HG02763 (cell line): ENCODE results near the gene PRKACA.

Experiments
- ATAC-seq: cut with Tn5 transposase; IDR thresholded peaks from one replicate; pipeline ENCODE4 v1.9.1; 2021; ENCODE audit warnings: mild to moderate bottlenecking, moderate library complexity; ENCODE audit not compliant: unreplicated experiment

PRKACA gene

GRCh38 chr19:14073261-14073924 lies 44.2 kb downstream of the PRKACA start:
- ATAC-seq: peak; percentile 63

- peak; percentile 7 for ATAC-seq
Observed at GRCh38 chr19:14072535-14073260, 44.9 kb downstream of the PRKACA start, which contains the start of gene MISP3. MISP3 (plus strand) TSS chr19:14072786; CDS start chr19:14073310, 524 bp downstream.

GRCh38 chr19:14070268-14071050 lies 47.1 kb downstream of the PRKACA start:
- no peak for ATAC-seq

GRCh38 chr19:14066134-14066533 lies 51.4 kb downstream of the PRKACA start:
- no peak for ATAC-seq

- no peak for ATAC-seq
Observed at GRCh38 chr19:14063105-14063504, 54.5 kb downstream of the PRKACA start.

GRCh38 chr19:14062558-14062855 lies 55.1 kb downstream of the PRKACA start:
- no peak for ATAC-seq

GRCh38 chr19:14061751-14062557 lies 55.6 kb downstream of the PRKACA start, which contains the start of gene PALM3:
PALM3 (minus strand) TSS chr19:14062076; CDS start chr19:14061980, 96 bp downstream.
- ATAC-seq: no peak

- no peak for ATAC-seq
Observed at GRCh38 chr19:14061081-14061749, 56.3 kb downstream of the PRKACA start.

- no peak for ATAC-seq
Observed at GRCh38 chr19:14059652-14060155, 57.9 kb downstream of the PRKACA start.

GRCh38 chr19:14059093-14059480 lies 58.5 kb downstream of the PRKACA start:
- ATAC-seq: no peak

GRCh38 chr19:14058182-14059092 lies 59.1 kb downstream of the PRKACA start:
- ATAC-seq: no peak

GRCh38 chr19:14056741-14057356 lies 60.7 kb downstream of the PRKACA start:
- no peak for ATAC-seq

- ATAC-seq: no peak
Observed at GRCh38 chr19:14056069-14056666, 61.4 kb downstream of the PRKACA start.

GRCh38 chr19:14055396-14055795 lies 62.2 kb downstream of the PRKACA start:
- no peak for ATAC-seq

- no peak for ATAC-seq
Observed at GRCh38 chr19:14054721-14055120, 62.8 kb downstream of the PRKACA start.

- ATAC-seq: no peak
Observed at GRCh38 chr19:14054099-14054498, 63.5 kb downstream of the PRKACA start.

GRCh38 chr19:14053500-14053899 lies 64.1 kb downstream of the PRKACA start:
- ATAC-seq: no peak

- no peak for ATAC-seq
Observed at GRCh38 chr19:14053032-14053431, 64.5 kb downstream of the PRKACA start.
